Thyroid gland (tissue), 4 donors: ENCODE measurements around the gene HHIPL2.

Source experiments
- POLR2A ChIP-seq, 2 donors: fragments of 450-650 bp; IDR thresholded peaks; one replicate each; pipeline ENCODE4 v1.6.1; 2017; ENCODE audit warnings: antibody characterized with exemption in 2 of 2, mild to moderate bottlenecking in 2 of 2, moderate library complexity in 1 of 2
- TF ChIP-seq, protein P1 (sequence below), 6 experiments: fragments of 200-600 bp in 3 of 6; fragments of 450-650 bp in 3 of 6; sonication (generic) in 3 of 6; IDR thresholded peaks; one replicate each; pipeline ENCODE4 v1.5.1; 2016 to 2019; ENCODE audit warnings: antibody characterized with exemption in 6 of 6, mild to moderate bottlenecking in 2 of 6, inconsistent platforms in 1 of 6, moderate library complexity in 1 of 6

DNA sequence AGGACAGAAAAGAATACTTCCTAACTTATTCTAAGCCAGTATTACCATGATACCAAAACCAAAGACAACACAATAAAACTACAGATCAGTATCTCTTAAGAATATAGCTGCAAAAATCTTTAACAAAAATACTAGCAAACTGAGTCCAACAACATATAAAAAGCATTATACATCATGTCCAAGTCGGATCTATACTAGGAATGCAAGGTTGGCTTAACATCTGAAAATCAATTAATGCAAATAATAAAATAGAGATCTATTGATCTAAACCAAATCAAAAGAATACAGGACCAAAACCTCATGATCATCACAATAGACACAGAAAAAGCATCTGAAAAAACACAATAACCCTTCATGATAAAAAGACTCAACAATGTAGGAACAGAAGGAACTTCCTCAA lies 22.9 kb upstream of the HHIPL2 start:
- TF ChIP-seq, protein P1, sequence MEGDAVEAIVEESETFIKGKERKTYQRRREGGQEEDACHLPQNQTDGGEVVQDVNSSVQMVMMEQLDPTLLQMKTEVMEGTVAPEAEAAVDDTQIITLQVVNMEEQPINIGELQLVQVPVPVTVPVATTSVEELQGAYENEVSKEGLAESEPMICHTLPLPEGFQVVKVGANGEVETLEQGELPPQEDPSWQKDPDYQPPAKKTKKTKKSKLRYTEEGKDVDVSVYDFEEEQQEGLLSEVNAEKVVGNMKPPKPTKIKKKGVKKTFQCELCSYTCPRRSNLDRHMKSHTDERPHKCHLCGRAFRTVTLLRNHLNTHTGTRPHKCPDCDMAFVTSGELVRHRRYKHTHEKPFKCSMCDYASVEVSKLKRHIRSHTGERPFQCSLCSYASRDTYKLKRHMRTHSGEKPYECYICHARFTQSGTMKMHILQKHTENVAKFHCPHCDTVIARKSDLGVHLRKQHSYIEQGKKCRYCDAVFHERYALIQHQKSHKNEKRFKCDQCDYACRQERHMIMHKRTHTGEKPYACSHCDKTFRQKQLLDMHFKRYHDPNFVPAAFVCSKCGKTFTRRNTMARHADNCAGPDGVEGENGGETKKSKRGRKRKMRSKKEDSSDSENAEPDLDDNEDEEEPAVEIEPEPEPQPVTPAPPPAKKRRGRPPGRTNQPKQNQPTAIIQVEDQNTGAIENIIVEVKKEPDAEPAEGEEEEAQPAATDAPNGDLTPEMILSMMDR (IDR thresholded peaks at IDR 0.05): no peak
- no peak for TF ChIP-seq POLR2A (IDR thresholded peaks at IDR 0.05)
